GM12872 (cell line): ENCODE results near the gene RNASEH2B.

ENCODE experiments used
- TF ChIP-seq, protein P1 (sequence below): IDR thresholded peaks from 3 replicates; pipeline ENCODE4 v1.5.1; 2011; ENCODE audit warnings: low read depth, mild to moderate bottlenecking, low read length, moderate library complexity; ENCODE audit not compliant: insufficient read depth

The RNASEH2B gene

DNA sequence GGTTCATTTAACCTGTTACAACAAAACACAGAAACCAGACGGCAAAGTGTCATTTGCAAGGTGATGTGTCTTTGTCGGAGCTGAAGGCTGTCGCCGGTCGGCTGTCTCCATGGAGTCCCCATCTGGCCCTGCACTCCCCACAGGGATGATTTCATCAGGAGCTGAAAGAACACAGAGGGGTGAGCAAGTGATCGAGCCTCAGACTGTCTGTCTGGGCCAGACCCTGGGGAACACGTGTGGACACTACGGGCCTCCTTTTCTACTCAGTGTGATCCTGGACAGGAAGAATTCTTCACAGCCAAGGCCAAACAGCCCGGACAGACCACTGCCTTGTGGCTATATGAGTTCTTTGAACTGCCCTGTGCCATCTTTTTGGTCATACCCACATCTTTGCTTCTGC is 85.1 kb downstream of the RNASEH2B start:
- TF ChIP-seq, protein P1, sequence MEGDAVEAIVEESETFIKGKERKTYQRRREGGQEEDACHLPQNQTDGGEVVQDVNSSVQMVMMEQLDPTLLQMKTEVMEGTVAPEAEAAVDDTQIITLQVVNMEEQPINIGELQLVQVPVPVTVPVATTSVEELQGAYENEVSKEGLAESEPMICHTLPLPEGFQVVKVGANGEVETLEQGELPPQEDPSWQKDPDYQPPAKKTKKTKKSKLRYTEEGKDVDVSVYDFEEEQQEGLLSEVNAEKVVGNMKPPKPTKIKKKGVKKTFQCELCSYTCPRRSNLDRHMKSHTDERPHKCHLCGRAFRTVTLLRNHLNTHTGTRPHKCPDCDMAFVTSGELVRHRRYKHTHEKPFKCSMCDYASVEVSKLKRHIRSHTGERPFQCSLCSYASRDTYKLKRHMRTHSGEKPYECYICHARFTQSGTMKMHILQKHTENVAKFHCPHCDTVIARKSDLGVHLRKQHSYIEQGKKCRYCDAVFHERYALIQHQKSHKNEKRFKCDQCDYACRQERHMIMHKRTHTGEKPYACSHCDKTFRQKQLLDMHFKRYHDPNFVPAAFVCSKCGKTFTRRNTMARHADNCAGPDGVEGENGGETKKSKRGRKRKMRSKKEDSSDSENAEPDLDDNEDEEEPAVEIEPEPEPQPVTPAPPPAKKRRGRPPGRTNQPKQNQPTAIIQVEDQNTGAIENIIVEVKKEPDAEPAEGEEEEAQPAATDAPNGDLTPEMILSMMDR, result no peak

DNA sequence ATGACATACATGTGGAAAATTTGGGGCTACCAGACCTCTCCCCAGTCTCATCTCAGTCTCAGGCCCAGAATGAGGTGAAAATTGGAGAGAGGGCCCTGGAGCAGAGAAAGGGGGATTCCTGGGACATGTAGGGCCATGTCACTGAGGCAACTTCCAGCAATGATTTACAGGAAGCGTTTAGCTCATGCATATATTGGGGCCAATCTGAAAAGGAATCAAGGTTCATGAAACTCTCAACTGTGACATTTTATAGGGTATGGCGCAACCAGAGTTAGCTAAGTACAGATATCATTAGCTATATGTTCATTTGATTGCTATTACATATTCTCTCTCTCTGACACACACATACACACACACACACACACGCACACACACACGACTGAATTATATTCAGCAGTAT is 86.3 kb downstream of the RNASEH2B start:
- TF ChIP-seq, protein P1, result no peak

DNA sequence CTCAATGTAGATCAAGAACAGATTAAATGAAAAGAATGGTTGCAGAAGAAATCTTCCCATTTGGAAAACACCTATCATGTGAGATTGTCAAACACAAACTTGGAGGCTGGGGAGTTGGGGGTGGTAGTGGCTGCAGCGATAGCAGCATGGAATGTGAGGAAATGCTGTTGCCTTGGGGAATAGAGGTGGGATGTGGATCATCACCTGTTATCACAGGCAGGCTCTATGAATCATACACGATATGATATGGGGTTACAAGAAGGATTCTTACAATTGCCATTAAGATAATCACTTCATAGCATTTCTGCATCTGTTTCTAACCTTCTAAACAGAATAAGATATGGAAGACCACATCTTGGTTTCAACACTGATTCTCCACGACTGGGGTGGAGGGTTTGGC is 88.7 kb downstream of the RNASEH2B start:
- TF ChIP-seq, protein P1, result no peak

DNA sequence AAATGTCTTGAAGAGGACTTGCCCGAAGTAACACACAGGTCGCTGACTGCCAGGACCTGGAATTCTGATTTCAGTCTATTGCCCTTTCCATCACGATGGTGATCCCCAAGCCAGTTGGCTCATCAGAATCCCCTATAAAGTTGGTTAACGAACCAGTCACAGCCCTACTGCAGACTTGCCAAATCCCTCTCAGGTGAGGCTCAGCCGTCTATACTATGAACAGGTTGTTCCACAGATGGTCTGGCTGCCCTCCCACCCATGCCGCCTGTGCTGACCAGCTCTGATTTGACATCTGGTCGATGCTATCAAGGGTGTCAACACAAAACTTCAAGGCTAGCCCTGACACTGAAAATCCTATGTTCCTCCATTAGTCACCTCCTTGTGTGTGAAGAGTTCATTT is 90.0 kb downstream of the RNASEH2B start:
- TF ChIP-seq, protein P1, result no peak

DNA sequence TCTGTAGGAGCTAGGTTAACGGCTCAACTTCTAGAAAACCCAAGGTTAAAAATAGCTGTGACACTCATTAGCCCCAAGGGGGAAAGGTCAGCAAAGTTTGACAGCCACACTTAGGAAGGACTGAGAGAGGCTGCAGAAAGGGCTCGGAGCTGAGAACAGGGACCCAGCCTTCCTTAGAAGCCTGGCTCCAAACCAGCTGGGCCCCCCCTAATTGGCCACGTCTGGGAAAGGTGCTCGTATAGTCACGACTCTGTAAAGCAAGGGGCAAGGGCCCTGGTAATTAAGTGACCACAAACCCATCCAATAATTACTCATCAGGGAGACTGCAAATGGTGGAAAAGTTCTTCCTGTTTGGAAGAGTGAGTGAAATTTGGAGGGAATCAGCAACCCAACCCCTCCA is 90.5 kb downstream of the RNASEH2B start:
- TF ChIP-seq, protein P1, result no peak

DNA sequence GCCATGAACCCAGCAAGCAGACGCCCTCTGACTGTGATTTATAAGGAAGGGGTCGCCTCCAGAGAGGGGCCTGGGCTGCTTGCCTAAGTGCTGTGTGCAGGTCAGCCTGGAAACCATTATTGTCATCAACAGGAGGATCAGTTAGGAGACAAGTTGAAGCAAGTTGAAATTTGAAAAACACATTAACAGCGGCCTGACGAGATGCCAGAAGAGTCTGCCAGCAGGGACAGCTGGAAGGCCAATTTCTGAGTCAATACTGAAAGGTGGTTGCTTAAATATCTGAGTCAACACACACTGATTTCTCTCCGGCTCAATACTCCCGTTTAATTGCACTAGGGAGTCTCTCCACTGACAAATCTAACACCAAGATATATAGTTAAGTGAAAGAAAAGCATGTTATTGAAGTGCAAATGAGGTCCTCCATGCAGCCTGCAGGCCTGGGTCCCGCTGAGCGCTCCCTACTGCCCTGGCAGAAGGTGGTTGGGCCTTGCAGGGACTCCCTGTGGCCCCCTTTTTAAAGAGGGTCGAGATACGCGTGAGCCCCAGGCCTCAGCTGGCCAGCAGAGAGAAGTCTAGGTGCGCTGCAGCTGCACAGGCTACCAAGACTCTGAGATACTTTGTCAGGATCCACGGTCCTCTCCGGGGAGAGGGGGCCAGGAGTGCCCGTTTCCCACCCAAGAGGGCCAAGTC is 91.1 kb downstream of the RNASEH2B start:
- TF ChIP-seq, protein P1, result no peak

DNA sequence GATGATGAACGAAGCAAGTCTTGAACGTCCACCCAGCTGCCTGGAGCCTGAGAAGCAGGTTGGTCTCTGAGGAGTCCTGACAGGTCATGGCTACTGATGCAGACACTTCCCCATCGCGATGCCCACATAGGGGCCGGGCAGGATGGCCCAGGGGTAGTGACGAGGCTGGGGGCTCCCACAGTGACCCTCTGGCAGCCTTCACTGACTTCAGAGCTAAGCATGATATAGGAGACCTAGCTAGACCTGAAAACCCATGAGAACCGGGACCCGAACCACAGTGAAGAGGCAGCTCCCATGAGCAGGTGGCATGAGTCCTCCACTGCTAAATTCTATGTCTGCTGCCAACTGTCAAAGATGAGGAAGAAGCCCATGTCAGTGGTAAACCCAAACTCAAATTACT is 91.7 kb downstream of the RNASEH2B start:
- TF ChIP-seq, protein P1, result no peak
